Hepatocyte (in vitro differentiated cells): ENCODE results near the gene EDA. TPM values are rescaled to one million over a fixed set of nuclear protein-coding genes. Genes with fewer than 3 reads are reported as not detected.

ENCODE experiments used
- DNase-seq: peaks from one replicate; pipeline ENCODE4 v3.0.0-alpha.2; 2016; ENCODE audit warnings: low spot score
- H2AFZ ChIP-seq: fragments of 200-600 bp; sonication (generic); 2 replicates; pipeline ENCODE4 v1.6.0; 2016; ENCODE audit warnings: antibody characterized with exemption, mild to moderate bottlenecking
- H3K27ac ChIP-seq: fragments of 200-600 bp; sonication (generic); 2 replicates; pipeline ENCODE4 v1.5.1; 2016; ENCODE audit warnings: mild to moderate bottlenecking
- H3K27me3 ChIP-seq: fragments of 200-600 bp; sonication (generic); 2 replicates; pipeline ENCODE4 v1.6.1; 2016
- H3K36me3 ChIP-seq: fragments of 200-600 bp; sonication (generic); replicated peaks from 2 replicates; pipeline ENCODE4 v1.5.1; 2016; ENCODE audit warnings: low read depth; ENCODE audit not compliant: insufficient read depth
- H3K4me1 ChIP-seq: fragments of 200-600 bp; sonication (generic); 2 replicates; pipeline ENCODE4 v1.5.1; 2016; ENCODE audit warnings: mild to moderate bottlenecking, moderate library complexity; ENCODE audit not compliant: insufficient read depth
- H3K4me2 ChIP-seq: fragments of 200-600 bp; sonication (generic); 2 replicates; pipeline ENCODE4 v1.6.0; 2016
- H3K4me3 ChIP-seq: fragments of 200-600 bp; sonication (generic); 2 replicates; pipeline ENCODE4 v1.5.1; 2016; ENCODE audit warnings: mild to moderate bottlenecking
- H3K79me2 ChIP-seq: fragments of 200-600 bp; sonication (generic); 2 replicates; pipeline ENCODE4 v1.6.0; 2017; ENCODE audit warnings: mild to moderate bottlenecking
- H3K9me2 ChIP-seq: fragments of 200-600 bp; sonication (generic); replicated peaks from 2 replicates; pipeline ENCODE4 v1.6.0; 2017; ENCODE audit warnings: mild to moderate bottlenecking; ENCODE audit not compliant: insufficient read depth
- H3K9me3 ChIP-seq: fragments of 200-600 bp; sonication (generic); 2 replicates; pipeline ENCODE4 v1.5.1; 2016; ENCODE audit warnings: low read depth, mild to moderate bottlenecking
- H4K20me1 ChIP-seq: fragments of 200-600 bp; sonication (generic); 2 replicates; pipeline ENCODE4 v1.6.0; 2016; ENCODE audit warnings: mild to moderate bottlenecking; ENCODE audit not compliant: insufficient read depth, poor library complexity, severe bottlenecking
- EZH2 ChIP-seq: fragments of 200-600 bp; sonication (generic); IDR thresholded peaks from 2 replicates; pipeline ENCODE4 v1.6.1; 2016; ENCODE audit warnings: antibody characterized with exemption, mild to moderate bottlenecking, borderline replicate concordance
- EZH2phosphoT487 ChIP-seq: fragments of 200-600 bp; sonication (generic); IDR thresholded peaks from one replicate; pipeline ENCODE4 v1.6.1; 2018; ENCODE audit warnings: antibody characterized with exemption, mild to moderate bottlenecking, low read depth, moderate library complexity; ENCODE audit not compliant: unreplicated experiment, severe bottlenecking
- WGBS: methylation state at CpG from one replicate; pipeline ENCODE4 v1.1.6; 2016; ENCODE audit warnings: low lambda C conversion rate; ENCODE audit errors: missing lambda C conversion rate; 5-methylcytosine and 5-hydroxymethylcytosine counted together
- polyA plus RNA-seq: library from polyadenylated mRNA; unstranded; fragments of >200 nt; fragmentation: Nextera tagmentation; extraction: Ambion mirVana; gene quantifications from 2 replicates; pipeline ENCODE4 v1.2.1, GENCODE V29; 2016
- total RNA-seq: library from RNA; depleted of rRNA; stranded (reverse); fragments of >200 nt; gene quantifications from 2 replicates; pipeline ENCODE4 v1.2.3, GENCODE V29; 2014
- TF ChIP-seq, protein P1 (sequence below): fragments of 200-600 bp; sonication (generic); IDR thresholded peaks from 2 replicates; pipeline ENCODE4 v1.5.1; 2016; ENCODE audit warnings: antibody characterized with exemption, mild to moderate bottlenecking; ENCODE audit not compliant: poor library complexity

Gene EDA
- total and polyA plus RNA-seq, 2 experiments from 2014 or later = 4.7 to 19.1 TPM

DNA sequence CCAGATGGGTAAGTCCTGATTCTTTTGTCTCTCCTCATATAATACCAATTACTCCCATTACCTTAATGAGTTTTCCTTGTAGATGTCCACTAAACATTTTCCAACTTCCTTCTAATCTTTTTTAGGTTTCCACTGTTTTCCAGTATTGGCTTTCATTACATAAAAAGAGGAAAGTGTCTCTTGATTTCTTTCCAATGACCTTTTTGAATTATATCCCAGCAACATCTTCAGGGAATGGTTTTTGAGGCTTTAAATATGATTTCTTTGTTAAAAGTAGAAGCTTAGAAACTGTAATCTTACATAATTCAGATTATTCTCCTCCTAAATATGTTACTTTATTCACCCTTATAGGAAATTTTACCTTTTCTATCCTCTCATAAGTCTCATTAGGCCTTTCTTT, 298.9 kb downstream of the EDA start:
- H3K4me2 ChIP-seq = no peak overlapping the region
- no peaks in the 10 kb centered on the region for H3K4me1 ChIP-seq
- no peak for DNase-seq
- no peak overlapping the region for H3K4me3 ChIP-seq
- no peaks in the 10 kb centered on the region for H3K36me3 ChIP-seq
- H3K27ac ChIP-seq = no peak overlapping the region
- no peaks in the 10 kb centered on the region for H4K20me1 ChIP-seq
- no peaks in the 10 kb centered on the region for H3K9me2 ChIP-seq
- TF ChIP-seq EZH2 (no peak), EZH2phosphoT487 (no peak)
- TF ChIP-seq, protein P1, sequence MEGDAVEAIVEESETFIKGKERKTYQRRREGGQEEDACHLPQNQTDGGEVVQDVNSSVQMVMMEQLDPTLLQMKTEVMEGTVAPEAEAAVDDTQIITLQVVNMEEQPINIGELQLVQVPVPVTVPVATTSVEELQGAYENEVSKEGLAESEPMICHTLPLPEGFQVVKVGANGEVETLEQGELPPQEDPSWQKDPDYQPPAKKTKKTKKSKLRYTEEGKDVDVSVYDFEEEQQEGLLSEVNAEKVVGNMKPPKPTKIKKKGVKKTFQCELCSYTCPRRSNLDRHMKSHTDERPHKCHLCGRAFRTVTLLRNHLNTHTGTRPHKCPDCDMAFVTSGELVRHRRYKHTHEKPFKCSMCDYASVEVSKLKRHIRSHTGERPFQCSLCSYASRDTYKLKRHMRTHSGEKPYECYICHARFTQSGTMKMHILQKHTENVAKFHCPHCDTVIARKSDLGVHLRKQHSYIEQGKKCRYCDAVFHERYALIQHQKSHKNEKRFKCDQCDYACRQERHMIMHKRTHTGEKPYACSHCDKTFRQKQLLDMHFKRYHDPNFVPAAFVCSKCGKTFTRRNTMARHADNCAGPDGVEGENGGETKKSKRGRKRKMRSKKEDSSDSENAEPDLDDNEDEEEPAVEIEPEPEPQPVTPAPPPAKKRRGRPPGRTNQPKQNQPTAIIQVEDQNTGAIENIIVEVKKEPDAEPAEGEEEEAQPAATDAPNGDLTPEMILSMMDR = no peak
- H3K9me3 ChIP-seq = no peaks in the 10 kb centered on the region
- no peak overlapping the region for H2AFZ ChIP-seq
- H3K27me3 ChIP-seq = no peaks in the 10 kb centered on the region
- no peaks in the 10 kb centered on the region for H3K79me2 ChIP-seq

DNA sequence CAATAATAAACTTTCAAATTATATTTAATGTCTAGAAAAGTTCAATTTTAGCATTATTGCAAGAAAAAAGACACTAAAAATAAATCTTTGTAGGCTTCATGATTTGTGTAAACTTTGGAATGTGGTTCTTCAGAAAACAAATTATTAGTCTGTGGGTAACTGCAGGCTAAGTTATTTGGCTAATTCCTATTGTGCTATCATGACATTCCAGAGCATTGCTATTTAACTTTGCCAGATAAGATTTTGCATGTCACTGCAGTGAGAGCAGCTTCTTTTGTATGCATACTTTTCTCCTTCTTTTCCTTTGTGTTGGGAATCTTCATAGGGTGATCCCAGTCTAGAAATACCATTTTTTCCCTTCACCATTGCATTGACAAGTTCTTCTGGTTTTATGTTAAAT, 303.8 kb downstream of the EDA start:
- H3K9me2 ChIP-seq = no peaks in the 10 kb centered on the region
- no peak overlapping the region for H3K27ac ChIP-seq
- no peaks in the 10 kb centered on the region for H3K4me1 ChIP-seq
- TF ChIP-seq EZH2phosphoT487 (no peak), EZH2 (no peak)
- TF ChIP-seq, protein P1 = no peak
- no peak overlapping the region for H3K4me2 ChIP-seq
- H3K9me3 ChIP-seq = peaks cover 5% of the 10 kb centered on the region
- DNase-seq = no peak
- no peaks in the 10 kb centered on the region for H3K36me3 ChIP-seq
- no peaks in the 10 kb centered on the region for H4K20me1 ChIP-seq
- H3K79me2 ChIP-seq = no peaks in the 10 kb centered on the region
- H3K27me3 ChIP-seq = no peaks in the 10 kb centered on the region
- no peak overlapping the region for H3K4me3 ChIP-seq
- no peak overlapping the region for H2AFZ ChIP-seq

DNA sequence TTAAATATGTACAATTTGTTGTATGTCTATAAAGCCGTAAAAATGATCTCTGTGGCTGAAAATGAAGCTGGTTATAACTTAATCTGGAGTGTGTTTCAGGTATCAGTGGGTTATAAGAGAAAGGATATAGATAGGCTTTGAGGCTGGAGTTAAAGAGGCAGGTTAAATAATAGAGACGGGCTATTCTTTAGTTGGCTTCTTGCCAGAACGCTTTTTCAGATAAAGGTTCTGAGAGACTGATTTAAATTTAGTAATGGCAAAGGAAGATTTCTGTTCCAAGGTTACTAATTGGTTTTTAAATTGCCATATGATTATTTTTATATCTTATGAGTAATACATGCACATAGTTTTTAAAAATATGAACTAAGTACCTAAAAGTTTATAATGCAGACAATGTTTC, 316.4 kb downstream of the EDA start:
- no peak for TF ChIP-seq EZH2
- TF ChIP-seq, protein P1 = no peak
- TF ChIP-seq EZH2phosphoT487 = no peak
- Histone ChIP-seq H3K4me2 (no peak overlapping the region), H3K36me3 (no peaks in the 10 kb centered on the region), H3K9me2 (no peaks in the 10 kb centered on the region), H3K27me3 (no peaks in the 10 kb centered on the region), H4K20me1 (no peaks in the 10 kb centered on the region), H2AFZ (no peak overlapping the region), H3K4me3 (no peak overlapping the region), H3K4me1 (no peaks in the 10 kb centered on the region), H3K27ac (no peak overlapping the region), H3K9me3 (no peaks in the 10 kb centered on the region), H3K79me2 (no peaks in the 10 kb centered on the region)
- DNase-seq = no peak
- WGBS = 71% methylated on average over 3 of the region's 3 CpGs

DNA sequence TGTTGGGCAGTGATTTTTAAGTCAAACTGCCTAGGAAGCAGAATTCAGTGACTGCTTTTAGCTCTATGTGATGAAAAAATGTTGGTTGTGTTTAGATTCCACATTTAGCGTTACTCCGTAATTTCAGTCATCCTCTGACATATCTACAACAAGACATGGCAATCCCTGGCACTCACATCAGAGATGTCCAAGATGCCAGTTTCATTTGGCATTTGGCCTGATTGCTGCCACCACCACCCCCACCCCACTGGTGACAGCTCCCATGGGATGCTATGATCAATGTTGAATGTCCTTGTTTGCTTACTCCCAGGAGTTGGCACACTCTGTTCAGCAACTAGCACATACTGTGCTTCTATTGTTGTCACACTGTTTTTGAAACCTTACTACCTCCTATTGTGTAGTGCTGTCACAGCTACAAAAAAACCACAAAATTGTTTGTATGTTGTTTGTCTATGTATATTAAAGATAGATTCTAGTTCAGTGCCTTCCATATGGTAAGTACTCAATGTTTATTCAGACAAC, 332.4 kb downstream of the EDA start:
- DNase-seq = no peak
- Histone ChIP-seq H3K9me2 (no peaks in the 10 kb centered on the region), H3K4me3 (no peak overlapping the region), H3K4me1 (no peaks in the 10 kb centered on the region), H3K27me3 (no peaks in the 10 kb centered on the region), H3K27ac (no peak overlapping the region), H3K4me2 (no peak overlapping the region), H2AFZ (no peak overlapping the region), H3K36me3 (no peaks in the 10 kb centered on the region), H4K20me1 (no peaks in the 10 kb centered on the region), H3K79me2 (no peaks in the 10 kb centered on the region), H3K9me3 (no peaks in the 10 kb centered on the region)
- WGBS = 40% methylated on average over 2 of the region's 2 CpGs
- TF ChIP-seq EZH2phosphoT487 = no peak
- no peak for TF ChIP-seq EZH2
- TF ChIP-seq, protein P1 = no peak
